Measurements from ENCODE around the gene CPNE1.
"Not testable (repeated sequence)": the region's sequence is repeated elsewhere in the genome, so short reads cannot be mapped to it uniquely, and the experiment has no call there.

CPNE1 gene

DNA sequence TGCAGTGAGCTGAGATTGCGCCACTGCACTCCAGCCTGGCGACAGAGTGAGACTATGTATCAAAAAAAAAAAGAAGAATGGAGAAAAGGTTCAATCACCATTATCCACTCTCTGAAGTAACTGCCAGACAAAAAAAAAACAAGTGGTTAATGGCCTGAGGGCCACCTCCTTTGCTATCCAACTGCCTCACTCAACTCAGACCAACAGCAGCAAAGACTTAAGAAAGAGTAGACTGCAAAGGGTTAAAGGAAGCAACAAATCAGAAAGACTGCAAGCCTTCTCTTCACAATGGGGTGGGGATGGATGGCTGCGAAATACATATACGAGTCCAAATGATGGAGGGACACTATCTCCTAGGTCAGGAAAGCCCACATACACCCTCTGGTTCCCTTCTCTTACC lies 31.3 kb upstream of the CPNE1 start:
- H3K36me3 ChIP-seq (ENCODE audit: control insufficient read depth, insufficient read depth, low read length), result peaks cover 12% of the 10 kb centered on the region
- no peaks in the 10 kb centered on the region for H3K9me3 ChIP-seq (ENCODE audit: control insufficient read depth, low read length)
- 100% methylated on average over 2 of the region's 4 CpGs; no CpG with 5 or more reads in 1 of the 2 experiments for whole genome bisulfite sequencing, 2 experiments (ENCODE audit: insufficient coverage in 2 of 2)
- no peak overlapping the region for H3K27ac ChIP-seq (ENCODE audit: low read depth, low read length, severe bottlenecking)
- H3K4me3 ChIP-seq (ENCODE audit: extremely low read depth, insufficient read depth, low read length, poor library complexity, severe bottlenecking), result no peak overlapping the region
- H3K4me1 ChIP-seq (ENCODE audit: control insufficient read depth, insufficient read depth, low read length, poor library complexity, severe bottlenecking), result no peaks in the 10 kb centered on the region

- no peaks in the 10 kb centered on the region for H3K4me1 ChIP-seq (ENCODE audit: control insufficient read depth, insufficient read depth, low read length, poor library complexity, severe bottlenecking)
- H3K9me3 ChIP-seq (ENCODE audit: control insufficient read depth, low read length), result no peaks in the 10 kb centered on the region
- peaks cover 17% of the 10 kb centered on the region for H3K36me3 ChIP-seq (ENCODE audit: control insufficient read depth, insufficient read depth, low read length)
- no peak overlapping the region for H3K27ac ChIP-seq (ENCODE audit: low read depth, low read length, severe bottlenecking)
- no peak overlapping the region for H3K4me3 ChIP-seq (ENCODE audit: extremely low read depth, insufficient read depth, low read length, poor library complexity, severe bottlenecking)
- WGBS, 2 experiments (ENCODE audit: insufficient coverage in 2 of 2), result 86 to 100% methylated on average over 1 to 2 of the region's 2 CpGs
Measured at GRCh38 chr20:35695245-35695749, 30.6 kb upstream of the CPNE1 start.

- Histone ChIP-seq H3K9me3 (ENCODE audit: control insufficient read depth, low read length) (peaks cover 9% of the 10 kb centered on the region), H3K27ac (ENCODE audit: low read depth, low read length, severe bottlenecking) (no peak overlapping the region), H3K36me3 (ENCODE audit: control insufficient read depth, insufficient read depth, low read length) (peaks cover 42% of the 10 kb centered on the region), H3K4me3 (ENCODE audit: extremely low read depth, insufficient read depth, low read length, poor library complexity, severe bottlenecking) (no peak overlapping the region), H3K4me1 (ENCODE audit: control insufficient read depth, insufficient read depth, low read length, poor library complexity, severe bottlenecking) (no peaks in the 10 kb centered on the region)
- WGBS, 2 experiments (ENCODE audit: insufficient coverage in 2 of 2), result 92% methylated on average over 2 of the region's 4 CpGs; no CpG with 5 or more reads in 1 of the 2 experiments
Measured at GRCh38 chr20:35690265-35690664, 25.6 kb upstream of the CPNE1 start.

GRCh38 chr20:35686872-35687271 lies 22.2 kb upstream of the CPNE1 start:
- WGBS, 2 experiments (ENCODE audit: insufficient coverage in 2 of 2), result 80 to 90% methylated on average over 6 to 7 of the region's 11 CpGs
- H3K36me3 ChIP-seq (ENCODE audit: control insufficient read depth, insufficient read depth, low read length), result peaks cover 34% of the 10 kb centered on the region

DNA sequence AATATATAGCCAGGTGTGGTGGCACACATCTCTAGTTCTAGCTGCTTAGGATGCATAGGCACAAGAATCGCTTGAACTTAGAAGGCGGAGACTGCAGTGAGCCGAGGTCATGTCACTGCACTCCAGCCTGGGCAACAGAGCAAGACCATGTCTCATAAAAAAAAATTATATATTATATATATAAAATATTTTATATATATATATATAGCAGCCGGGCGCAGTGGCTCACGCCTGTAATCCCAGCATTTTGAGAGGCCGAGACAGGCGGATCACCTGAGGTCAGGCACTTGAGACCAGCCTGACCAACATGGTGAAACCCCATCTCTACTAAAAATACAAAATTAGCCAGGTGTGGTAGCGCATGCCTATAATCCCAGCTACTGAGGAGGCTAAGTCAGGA lies 20.7 kb upstream of the CPNE1 start:
- not testable (repeated sequence) for H3K4me1 ChIP-seq (ENCODE audit: control insufficient read depth, insufficient read depth, low read length, poor library complexity, severe bottlenecking); H3K4me3 ChIP-seq (ENCODE audit: extremely low read depth, insufficient read depth, low read length, poor library complexity, severe bottlenecking); H3K27ac ChIP-seq (ENCODE audit: low read depth, low read length, severe bottlenecking); H3K9me3 ChIP-seq (ENCODE audit: control insufficient read depth, low read length)
- peaks cover 32% of the 10 kb centered on the region for H3K36me3 ChIP-seq (ENCODE audit: control insufficient read depth, insufficient read depth, low read length)
- WGBS, 2 experiments (ENCODE audit: insufficient coverage in 2 of 2), result 90 to 94% methylated on average over 2 of the region's 9 CpGs

More at GRCh38 chr20:35686872-35687271, 22.2 kb upstream of the CPNE1 start:
- not testable (repeated sequence) for H3K4me3 ChIP-seq (ENCODE audit: extremely low read depth, insufficient read depth, low read length, poor library complexity, severe bottlenecking); H3K27ac ChIP-seq (ENCODE audit: low read depth, low read length, severe bottlenecking); H3K9me3 ChIP-seq (ENCODE audit: control insufficient read depth, low read length); H3K4me1 ChIP-seq (ENCODE audit: control insufficient read depth, insufficient read depth, low read length, poor library complexity, severe bottlenecking)

DNA sequence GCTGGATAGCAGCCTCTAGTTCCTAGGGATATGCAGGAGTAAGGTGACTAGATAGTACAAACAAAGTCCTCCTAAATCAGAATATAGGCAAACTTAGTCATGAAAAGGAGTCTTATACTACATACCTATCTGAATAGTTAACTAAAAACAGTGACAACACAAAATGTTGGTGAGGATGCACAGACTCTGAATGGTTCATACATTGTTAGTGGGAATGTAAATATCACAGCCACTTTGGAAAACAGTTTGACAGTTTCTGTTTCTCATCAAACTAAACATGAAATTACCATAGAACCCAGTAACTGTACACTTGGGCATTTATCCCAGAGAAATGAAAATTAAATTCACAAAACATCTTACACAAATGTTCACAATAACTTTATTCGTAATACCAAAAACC lies 17.3 kb upstream of the CPNE1 start:
- no peak overlapping the region for H3K27ac ChIP-seq (ENCODE audit: low read depth, low read length, severe bottlenecking)
- H3K4me1 ChIP-seq (ENCODE audit: control insufficient read depth, insufficient read depth, low read length, poor library complexity, severe bottlenecking), result no peaks in the 10 kb centered on the region
- no peak overlapping the region for H3K4me3 ChIP-seq (ENCODE audit: extremely low read depth, insufficient read depth, low read length, poor library complexity, severe bottlenecking)
- no peaks in the 10 kb centered on the region for H3K9me3 ChIP-seq (ENCODE audit: control insufficient read depth, low read length)
- WGBS, 2 experiments (ENCODE audit: insufficient coverage in 2 of 2), result 94 to 100% methylated on average over 1 of the region's 1 CpG
- H3K36me3 ChIP-seq (ENCODE audit: control insufficient read depth, insufficient read depth, low read length), result peaks cover 4% of the 10 kb centered on the region

DNA sequence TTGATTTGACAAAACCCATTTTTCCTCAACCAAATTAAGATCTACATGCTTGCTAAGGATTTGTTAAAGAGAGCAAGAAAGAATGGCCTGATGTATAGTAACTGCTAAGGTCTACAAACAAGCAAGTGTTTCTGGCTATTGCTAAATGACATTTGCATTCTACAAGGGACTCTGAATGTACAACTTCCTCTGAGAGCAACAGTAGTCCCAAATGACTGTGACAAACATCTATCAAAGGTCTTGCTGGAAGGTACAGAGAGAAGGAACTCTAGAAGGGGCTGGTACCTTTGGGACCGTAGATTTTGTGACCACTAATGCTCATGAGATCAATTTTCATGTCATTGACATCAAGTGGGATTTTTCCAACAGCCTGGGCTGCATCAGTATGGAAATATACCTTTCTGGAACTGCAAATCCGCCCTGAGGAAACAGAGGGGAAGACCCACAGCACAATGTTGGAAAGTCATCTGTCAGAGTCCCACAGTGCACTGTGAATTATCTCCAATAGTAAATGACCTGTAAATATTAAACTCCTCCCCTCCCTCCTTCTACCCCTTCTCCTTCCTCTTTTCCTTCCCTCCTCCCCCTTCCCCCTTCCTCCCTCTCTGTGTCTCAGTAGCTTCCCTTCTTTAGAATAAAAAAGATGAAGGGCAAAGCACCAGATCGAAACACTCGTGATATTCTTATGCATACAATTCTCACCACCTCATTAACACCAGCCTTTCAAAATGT lies 15.9 kb upstream of the CPNE1 start:
- Histone ChIP-seq H3K4me3 (ENCODE audit: extremely low read depth, insufficient read depth, low read length, poor library complexity, severe bottlenecking) (no peak overlapping the region), H3K36me3 (ENCODE audit: control insufficient read depth, insufficient read depth, low read length) (peaks cover 3% of the 10 kb centered on the region), H3K9me3 (ENCODE audit: control insufficient read depth, low read length) (no peaks in the 10 kb centered on the region), H3K4me1 (ENCODE audit: control insufficient read depth, insufficient read depth, low read length, poor library complexity, severe bottlenecking) (no peaks in the 10 kb centered on the region), H3K27ac (ENCODE audit: low read depth, low read length, severe bottlenecking) (no peak overlapping the region)
- 84 to 91% methylated on average over 4 of the region's 4 CpGs for WGBS, 2 experiments (ENCODE audit: insufficient coverage in 2 of 2)

DNA sequence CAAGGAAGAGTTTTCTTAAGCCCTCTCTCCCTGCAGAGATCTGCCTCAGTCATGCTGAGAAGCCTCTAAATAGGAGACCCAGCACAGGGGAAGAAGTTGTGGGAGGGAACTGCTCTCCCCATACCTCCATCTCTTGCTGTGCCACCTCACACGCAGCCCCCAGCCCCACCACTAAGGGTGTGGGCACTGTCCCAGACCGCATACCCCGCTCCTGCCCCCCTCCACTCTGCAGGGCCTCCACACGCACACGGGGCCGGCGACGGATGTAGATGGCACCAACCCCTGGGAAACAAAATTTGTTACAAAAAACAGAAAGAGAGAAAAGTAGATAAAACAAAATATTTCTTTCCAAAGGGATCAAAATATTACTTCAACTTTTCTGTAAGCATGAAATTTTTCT lies 10.2 kb upstream of the CPNE1 start:
- WGBS, 2 experiments (ENCODE audit: insufficient coverage in 2 of 2), result no CpG with 5 or more reads among the region's 8 CpGs
- H3K36me3 ChIP-seq (ENCODE audit: control insufficient read depth, insufficient read depth, low read length), result peaks cover 18% of the 10 kb centered on the region

GRCh38 chr20:35673884-35674283 lies 9.2 kb upstream of the CPNE1 start:
- Histone ChIP-seq H3K9me3 (ENCODE audit: control insufficient read depth, low read length) (no peaks in the 10 kb centered on the region), H3K36me3 (ENCODE audit: control insufficient read depth, insufficient read depth, low read length) (peaks cover 28% of the 10 kb centered on the region), H3K4me3 (ENCODE audit: extremely low read depth, insufficient read depth, low read length, poor library complexity, severe bottlenecking) (no peak overlapping the region), H3K27ac (ENCODE audit: low read depth, low read length, severe bottlenecking) (no peak overlapping the region), H3K4me1 (ENCODE audit: control insufficient read depth, insufficient read depth, low read length, poor library complexity, severe bottlenecking) (no peaks in the 10 kb centered on the region)
- WGBS, 2 experiments (ENCODE audit: insufficient coverage in 2 of 2), result 88 to 89% methylated on average over 3 of the region's 4 CpGs

More for the DNA sequence above, 10.2 kb upstream of the CPNE1 start:
- H3K9me3 ChIP-seq (ENCODE audit: control insufficient read depth, low read length), result no peaks in the 10 kb centered on the region
- no peak overlapping the region for H3K4me3 ChIP-seq (ENCODE audit: extremely low read depth, insufficient read depth, low read length, poor library complexity, severe bottlenecking)
- H3K27ac ChIP-seq (ENCODE audit: low read depth, low read length, severe bottlenecking), result no peak overlapping the region
- no peaks in the 10 kb centered on the region for H3K4me1 ChIP-seq (ENCODE audit: control insufficient read depth, insufficient read depth, low read length, poor library complexity, severe bottlenecking)

GRCh38 chr20:35669681-35670080 lies 5.0 kb upstream of the CPNE1 start:
- H3K4me1 ChIP-seq (ENCODE audit: control insufficient read depth, insufficient read depth, low read length, poor library complexity, severe bottlenecking), result no peaks in the 10 kb centered on the region
- no peak overlapping the region for H3K27ac ChIP-seq (ENCODE audit: low read depth, low read length, severe bottlenecking)
- 92% methylated on average over 1 of the region's 1 CpG; no CpG with 5 or more reads in 1 of the 2 experiments for WGBS, 2 experiments (ENCODE audit: insufficient coverage in 2 of 2)
- H3K36me3 ChIP-seq (ENCODE audit: control insufficient read depth, insufficient read depth, low read length), result peaks cover 35% of the 10 kb centered on the region
- no peak overlapping the region for H3K4me3 ChIP-seq (ENCODE audit: extremely low read depth, insufficient read depth, low read length, poor library complexity, severe bottlenecking)
- no peaks in the 10 kb centered on the region for H3K9me3 ChIP-seq (ENCODE audit: control insufficient read depth, low read length)

GRCh38 chr20:35669221-35669620 lies 4.5 kb upstream of the CPNE1 start:
- H3K36me3 ChIP-seq (ENCODE audit: control insufficient read depth, insufficient read depth, low read length), result peaks cover 35% of the 10 kb centered on the region
- H3K4me1 ChIP-seq (ENCODE audit: control insufficient read depth, insufficient read depth, low read length, poor library complexity, severe bottlenecking), result no peaks in the 10 kb centered on the region
- H3K27ac ChIP-seq (ENCODE audit: low read depth, low read length, severe bottlenecking), result no peak overlapping the region
- no peak overlapping the region for H3K4me3 ChIP-seq (ENCODE audit: extremely low read depth, insufficient read depth, low read length, poor library complexity, severe bottlenecking)
- WGBS, 2 experiments (ENCODE audit: insufficient coverage in 2 of 2), result 94 to 98% methylated on average over 4 to 5 of the region's 5 CpGs
- H3K9me3 ChIP-seq (ENCODE audit: control insufficient read depth, low read length), result no peaks in the 10 kb centered on the region
